ENCODE results near the gene CELA2B.
"Not testable (repeated sequence)": the region's sequence is repeated elsewhere in the genome, so short reads cannot be mapped to it uniquely, and the experiment has no call there.

CELA2B gene

GRCh38 chr1:15489052-15489736 lies 13.3 kb downstream of the CELA2B start:
- no peaks in the 10 kb centered on the region for H3K27me3 ChIP-seq (ENCODE audit: insufficient read depth, low read length)
- no peak overlapping the region for H3K4me3 ChIP-seq (ENCODE audit: low read length)
- H3K9me3 ChIP-seq (ENCODE audit: insufficient read depth, low read depth, low read length), result no peaks in the 10 kb centered on the region
- H3K27ac ChIP-seq (ENCODE audit: low read length), result no peak overlapping the region
- H3K9ac ChIP-seq (ENCODE audit: low read depth, low read length), result no peak overlapping the region
- peaks cover 6% of the 10 kb centered on the region; the same call in 1 of the 2 replicates for H3K36me3 ChIP-seq (ENCODE audit: insufficient read depth, low read depth, low read length)
- H3K4me1 ChIP-seq (ENCODE audit: insufficient read depth, low read length), result no peaks in the 10 kb centered on the region

DNA sequence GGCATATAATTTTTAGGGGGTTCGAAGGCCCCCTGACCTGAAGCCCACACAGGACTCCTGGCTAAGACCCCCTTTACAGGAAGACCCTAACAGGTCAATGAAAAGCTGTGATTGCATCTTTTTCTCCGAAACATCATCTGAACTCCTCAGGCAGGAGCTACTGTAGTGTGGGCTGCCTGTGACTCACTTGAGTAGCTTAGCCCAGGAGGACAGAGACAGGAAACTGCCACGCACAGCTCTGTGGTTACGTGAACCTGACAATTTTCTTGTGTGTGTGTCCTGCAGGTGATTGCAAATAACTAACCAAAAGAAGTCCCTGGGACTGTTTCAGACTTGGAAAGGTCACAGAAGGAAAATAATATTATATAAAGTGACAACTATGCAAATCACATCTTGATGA lies 15.1 kb downstream of the CELA2B start:
- not testable (repeated sequence) for H3K9me3 ChIP-seq (ENCODE audit: insufficient read depth, low read depth, low read length); H3K36me3 ChIP-seq (ENCODE audit: insufficient read depth, low read depth, low read length); H3K27ac ChIP-seq (ENCODE audit: low read length); H3K9ac ChIP-seq (ENCODE audit: low read depth, low read length); H3K4me3 ChIP-seq (ENCODE audit: low read length); H3K4me1 ChIP-seq (ENCODE audit: insufficient read depth, low read length); H3K27me3 ChIP-seq (ENCODE audit: insufficient read depth, low read length)

GRCh38 chr1:15492596-15492995 lies 16.7 kb downstream of the CELA2B start:
- Histone ChIP-seq H3K4me3 (ENCODE audit: low read length) (no peak overlapping the region), H3K27ac (ENCODE audit: low read length) (no peak overlapping the region), H3K9ac (ENCODE audit: low read depth, low read length) (no peak overlapping the region), H3K36me3 (ENCODE audit: insufficient read depth, low read depth, low read length) (peaks cover 8% of the 10 kb centered on the region; the same call in 1 of the 2 replicates), H3K4me1 (ENCODE audit: insufficient read depth, low read length) (peaks cover 9% of the 10 kb centered on the region; the same call in 1 of the 2 replicates), H3K9me3 (ENCODE audit: insufficient read depth, low read depth, low read length) (no peaks in the 10 kb centered on the region), H3K27me3 (ENCODE audit: insufficient read depth, low read length) (no peaks in the 10 kb centered on the region)

GRCh38 chr1:15493869-15494390 lies 18.0 kb downstream of the CELA2B start:
- Histone ChIP-seq H3K4me3 (ENCODE audit: low read length) (no peak overlapping the region), H3K4me1 (ENCODE audit: insufficient read depth, low read length) (peaks cover 9% of the 10 kb centered on the region; the same call in 1 of the 2 replicates), H3K27ac (ENCODE audit: low read length) (no peak overlapping the region), H3K27me3 (ENCODE audit: insufficient read depth, low read length) (no peaks in the 10 kb centered on the region), H3K36me3 (ENCODE audit: insufficient read depth, low read depth, low read length) (peaks cover 8% of the 10 kb centered on the region; the same call in 1 of the 2 replicates), H3K9me3 (ENCODE audit: insufficient read depth, low read depth, low read length) (no peaks in the 10 kb centered on the region), H3K9ac (ENCODE audit: low read depth, low read length) (no peak overlapping the region)

DNA sequence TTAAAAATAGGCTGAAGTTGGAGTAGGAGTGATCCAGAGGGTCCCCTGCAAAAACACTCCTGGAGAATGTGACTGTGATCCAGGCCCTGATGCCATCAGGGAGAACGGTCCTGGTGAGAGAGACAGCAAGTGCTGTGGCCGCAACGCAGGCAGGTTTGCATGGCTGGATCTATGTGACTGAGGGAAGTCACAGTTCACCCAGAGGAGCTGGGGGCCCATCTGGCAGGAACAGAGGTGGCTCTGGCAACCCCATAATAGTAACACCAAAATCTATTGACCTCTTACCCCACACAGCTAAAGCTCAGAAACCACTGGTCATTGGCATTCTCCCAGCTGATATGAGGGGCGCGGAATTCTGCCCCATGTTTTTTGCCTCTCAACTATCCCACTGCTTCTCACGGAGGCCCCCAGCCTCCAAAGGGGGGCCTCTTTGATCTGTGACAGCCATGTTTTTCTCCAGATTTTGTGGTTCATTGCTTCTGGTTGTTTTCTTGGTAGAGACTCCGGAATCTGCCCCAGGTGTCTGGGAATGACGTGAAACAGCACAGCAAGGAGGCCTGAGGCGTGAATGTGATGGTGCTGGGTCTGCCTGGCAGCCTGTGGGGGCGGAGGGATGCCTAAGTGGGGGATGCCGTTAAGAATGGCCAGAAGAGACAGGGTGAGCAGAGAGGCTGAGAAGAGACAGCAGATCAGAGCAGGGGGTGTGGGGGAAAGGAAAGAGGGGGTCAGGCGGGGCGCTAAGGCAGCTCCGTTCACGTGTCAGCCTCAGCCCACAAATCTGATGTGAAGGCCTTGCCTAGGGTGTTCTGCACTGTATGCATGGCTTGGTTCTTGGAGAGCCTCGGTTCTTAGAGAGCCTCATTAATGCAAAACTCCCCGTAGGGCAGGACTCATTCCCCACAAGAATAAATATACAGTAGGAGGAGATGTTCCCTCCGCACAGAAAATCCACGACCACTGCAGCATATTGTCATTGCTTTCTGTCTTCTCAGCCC lies 24.6 kb downstream of the CELA2B start:
- H3K9me3 ChIP-seq (ENCODE audit: insufficient read depth, low read depth, low read length), result no peaks in the 10 kb centered on the region
- no peaks in the 10 kb centered on the region for H3K27me3 ChIP-seq (ENCODE audit: insufficient read depth, low read length)
- peaks cover 8% of the 10 kb centered on the region; the same call in 1 of the 2 replicates for H3K4me1 ChIP-seq (ENCODE audit: insufficient read depth, low read length)
- no peak overlapping the region for H3K4me3 ChIP-seq (ENCODE audit: low read length)
- H3K36me3 ChIP-seq (ENCODE audit: insufficient read depth, low read depth, low read length), result peaks cover 11% of the 10 kb centered on the region; the same call in 1 of the 2 replicates
- no peak overlapping the region for H3K9ac ChIP-seq (ENCODE audit: low read depth, low read length)
- H3K27ac ChIP-seq (ENCODE audit: low read length), result no peak overlapping the region

- H3K27me3 ChIP-seq (ENCODE audit: insufficient read depth, low read length), result no peaks in the 10 kb centered on the region
Measured at GRCh38 chr1:15501208-15502032, 25.5 kb downstream of the CELA2B start.

DNA sequence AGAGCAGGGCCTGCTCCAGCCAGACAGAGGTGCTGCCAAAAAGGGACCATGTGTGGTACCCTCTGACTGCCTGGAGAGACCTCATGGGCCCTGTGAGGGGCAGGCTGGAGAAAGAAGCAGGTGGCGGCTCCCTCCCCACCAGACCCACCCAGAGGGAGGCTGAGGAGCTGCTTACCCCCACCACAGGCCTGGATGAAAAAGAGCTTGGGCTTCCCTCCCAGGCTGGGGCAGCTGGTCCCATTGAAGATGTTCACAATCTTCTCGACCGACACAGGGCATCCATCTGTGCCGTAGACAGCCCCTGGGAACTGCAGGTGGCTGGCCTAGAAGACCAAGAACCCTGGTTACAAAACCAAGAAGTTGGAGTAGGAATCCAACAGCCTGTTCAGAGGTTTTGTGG lies 28.5 kb downstream of the CELA2B start:
- H3K9ac ChIP-seq (ENCODE audit: low read depth, low read length), result no peak overlapping the region
- H3K9me3 ChIP-seq (ENCODE audit: insufficient read depth, low read depth, low read length), result no peaks in the 10 kb centered on the region
- no peak overlapping the region for H3K27ac ChIP-seq (ENCODE audit: low read length)
- H3K36me3 ChIP-seq (ENCODE audit: insufficient read depth, low read depth, low read length), result peaks cover 14% of the 10 kb centered on the region; the same call in 1 of the 2 replicates
- peaks cover 16% of the 10 kb centered on the region; the same call in 1 of the 2 replicates for H3K4me1 ChIP-seq (ENCODE audit: insufficient read depth, low read length)
- no peaks in the 10 kb centered on the region for H3K27me3 ChIP-seq (ENCODE audit: insufficient read depth, low read length)
- H3K4me3 ChIP-seq (ENCODE audit: low read length), result no peak overlapping the region

More at GRCh38 chr1:15501208-15502032, 25.5 kb downstream of the CELA2B start:
- Histone ChIP-seq H3K36me3 (ENCODE audit: insufficient read depth, low read depth, low read length) (peaks cover 14% of the 10 kb centered on the region; the same call in 1 of the 2 replicates), H3K4me1 (ENCODE audit: insufficient read depth, low read length) (no peaks in the 10 kb centered on the region), H3K9me3 (ENCODE audit: insufficient read depth, low read depth, low read length) (no peaks in the 10 kb centered on the region), H3K9ac (ENCODE audit: low read depth, low read length) (no peak overlapping the region), H3K4me3 (ENCODE audit: low read length) (no peak overlapping the region), H3K27ac (ENCODE audit: low read length) (no peak overlapping the region)

GRCh38 chr1:15506831-15507230 lies 30.9 kb downstream of the CELA2B start:
- Histone ChIP-seq H3K9ac (ENCODE audit: low read depth, low read length) (no peak overlapping the region; the same call in 1 of the 2 replicates), H3K27ac (ENCODE audit: low read length) (no peak overlapping the region), H3K4me1 (ENCODE audit: insufficient read depth, low read length) (peaks cover 19% of the 10 kb centered on the region; the same call in 1 of the 2 replicates), H3K36me3 (ENCODE audit: insufficient read depth, low read depth, low read length) (peaks cover 14% of the 10 kb centered on the region; the same call in 1 of the 2 replicates), H3K4me3 (ENCODE audit: low read length) (no peak overlapping the region), H3K9me3 (ENCODE audit: insufficient read depth, low read depth, low read length) (no peaks in the 10 kb centered on the region), H3K27me3 (ENCODE audit: insufficient read depth, low read length) (no peaks in the 10 kb centered on the region)

DNA sequence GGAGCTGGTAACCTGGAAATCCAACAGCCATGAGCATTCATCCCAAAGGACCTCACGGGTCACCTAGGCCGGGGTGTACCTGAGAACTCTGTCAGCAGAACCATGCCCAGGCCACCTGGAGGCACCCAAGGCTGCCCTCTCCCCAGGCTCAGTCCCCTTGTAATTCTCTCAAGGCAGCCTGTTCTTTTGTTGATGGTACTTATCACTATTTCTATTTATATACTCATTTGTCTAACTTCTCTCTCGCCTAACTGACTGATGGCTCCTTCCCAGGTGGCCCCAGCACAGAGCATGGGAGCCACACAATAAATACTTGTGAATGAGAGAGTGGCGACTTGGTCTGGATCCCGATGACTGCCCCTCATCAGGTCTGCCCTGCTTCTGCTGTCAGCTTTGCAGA lies 31.4 kb downstream of the CELA2B start:
- Histone ChIP-seq H3K27ac (ENCODE audit: low read length) (no peak overlapping the region), H3K27me3 (ENCODE audit: insufficient read depth, low read length) (no peaks in the 10 kb centered on the region), H3K9me3 (ENCODE audit: insufficient read depth, low read depth, low read length) (no peaks in the 10 kb centered on the region), H3K9ac (ENCODE audit: low read depth, low read length) (peak overlapping the region; percentile 14; the same call in 1 of the 2 replicates), H3K36me3 (ENCODE audit: insufficient read depth, low read depth, low read length) (peaks cover 14% of the 10 kb centered on the region; the same call in 1 of the 2 replicates), H3K4me3 (ENCODE audit: low read length) (no peak overlapping the region), H3K4me1 (ENCODE audit: insufficient read depth, low read length) (peaks cover 19% of the 10 kb centered on the region; the same call in 1 of the 2 replicates)

DNA sequence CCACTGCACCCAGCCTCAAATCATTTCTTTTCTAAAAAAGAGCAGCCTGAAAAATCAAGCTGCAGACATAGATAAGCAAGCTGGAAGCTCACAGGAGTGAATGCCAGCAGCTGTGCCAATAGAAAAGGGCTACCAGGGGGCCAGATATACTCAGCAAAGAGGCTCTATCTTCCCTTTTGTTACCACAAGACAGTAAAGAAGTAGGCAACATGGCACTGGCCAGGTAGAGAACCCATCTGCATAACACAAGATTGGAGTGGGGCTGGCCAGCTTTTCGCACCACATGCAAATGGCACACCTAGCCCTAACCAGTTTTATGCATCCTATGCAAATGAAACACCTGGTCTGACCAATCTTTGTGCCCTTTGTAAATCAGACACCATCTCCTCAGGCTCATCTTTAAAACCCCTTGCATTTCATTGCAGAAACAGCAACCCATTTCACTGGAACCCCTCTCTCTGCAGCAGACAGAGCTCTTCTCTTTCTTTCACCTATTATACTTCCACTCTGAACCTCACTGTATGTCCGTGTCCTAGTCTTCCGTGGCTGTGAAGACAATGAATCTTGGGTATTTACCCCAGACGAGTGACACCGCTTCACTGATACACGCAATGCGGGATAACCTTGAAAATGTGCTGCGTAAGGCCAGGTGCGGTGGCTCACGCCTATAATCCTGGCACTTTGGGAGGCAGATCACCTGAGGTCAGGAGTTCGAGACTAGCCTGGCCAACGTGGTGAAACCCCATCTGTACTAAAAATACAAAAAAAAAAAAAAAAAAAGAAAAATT lies 33.0 kb downstream of the CELA2B start:
- Histone ChIP-seq H3K27ac (ENCODE audit: low read length) (peak overlapping the region; percentile 44), H3K36me3 (ENCODE audit: insufficient read depth, low read depth, low read length) (peaks cover 8% of the 10 kb centered on the region; the same call in 1 of the 2 replicates), H3K27me3 (ENCODE audit: insufficient read depth, low read length) (no peaks in the 10 kb centered on the region), H3K9ac (ENCODE audit: low read depth, low read length) (peak overlapping the region; percentile 54; the same call in 1 of the 2 replicates), H3K9me3 (ENCODE audit: insufficient read depth, low read depth, low read length) (no peaks in the 10 kb centered on the region), H3K4me3 (ENCODE audit: low read length) (no peak overlapping the region; the same call in 1 of the 2 replicates), H3K4me1 (ENCODE audit: insufficient read depth, low read length) (peaks cover 19% of the 10 kb centered on the region; the same call in 1 of the 2 replicates)
